ENCODE results near the gene ATL2. TPM values are rescaled to one million over a fixed set of nuclear protein-coding genes. Genes with fewer than 3 reads are reported as not detected.

ATL2 gene
- total RNA-seq, 1 experiment from 2014 or later, result 68.3 TPM

DNA sequence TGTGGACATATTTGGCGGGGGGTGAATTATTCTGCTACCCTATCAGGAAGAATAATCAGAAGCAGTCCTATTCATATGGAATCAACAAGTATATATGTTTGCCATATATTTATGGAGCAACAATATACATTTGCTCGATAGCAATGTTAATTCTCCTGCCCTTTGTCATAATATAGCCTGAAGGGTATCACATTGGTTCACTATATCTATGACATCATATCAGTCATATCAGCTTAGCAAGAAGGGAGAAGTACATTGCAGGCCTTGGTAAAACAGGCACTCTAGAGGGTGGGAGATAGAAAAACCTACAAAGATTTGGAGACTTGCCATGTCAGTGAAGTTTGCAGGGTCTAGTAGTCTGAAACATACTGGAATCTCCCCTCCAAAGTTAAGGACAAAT, 128.4 kb downstream of the ATL2 start:
- no peak for DNase-seq (ENCODE audit: low spot score)

- no peak for DNase-seq (ENCODE audit: low spot score)
Observed at GRCh38 chr2:38248255-38248654, 128.8 kb downstream of the ATL2 start.

DNA sequence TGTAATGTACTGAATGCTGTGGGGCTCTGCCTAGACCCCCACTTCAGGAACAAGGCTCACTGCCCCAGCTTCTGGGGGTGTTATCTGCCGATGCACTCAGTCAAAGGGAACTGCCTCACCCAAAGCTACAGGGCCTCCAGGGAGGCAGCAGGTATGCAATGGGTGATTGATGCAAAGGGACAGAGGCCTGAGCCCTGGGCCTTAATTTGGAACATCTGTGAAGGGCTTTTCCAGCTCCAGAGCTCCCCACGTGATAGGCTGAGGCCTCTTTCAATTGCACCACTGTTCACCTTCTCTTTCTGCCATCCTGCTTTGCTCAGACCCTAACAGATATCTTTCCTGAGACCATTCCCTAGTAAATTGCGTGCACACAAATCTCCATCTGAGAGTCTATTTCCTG, 131.0 kb downstream of the ATL2 start:
- DNase-seq (ENCODE audit: low spot score), result no peak

DNA sequence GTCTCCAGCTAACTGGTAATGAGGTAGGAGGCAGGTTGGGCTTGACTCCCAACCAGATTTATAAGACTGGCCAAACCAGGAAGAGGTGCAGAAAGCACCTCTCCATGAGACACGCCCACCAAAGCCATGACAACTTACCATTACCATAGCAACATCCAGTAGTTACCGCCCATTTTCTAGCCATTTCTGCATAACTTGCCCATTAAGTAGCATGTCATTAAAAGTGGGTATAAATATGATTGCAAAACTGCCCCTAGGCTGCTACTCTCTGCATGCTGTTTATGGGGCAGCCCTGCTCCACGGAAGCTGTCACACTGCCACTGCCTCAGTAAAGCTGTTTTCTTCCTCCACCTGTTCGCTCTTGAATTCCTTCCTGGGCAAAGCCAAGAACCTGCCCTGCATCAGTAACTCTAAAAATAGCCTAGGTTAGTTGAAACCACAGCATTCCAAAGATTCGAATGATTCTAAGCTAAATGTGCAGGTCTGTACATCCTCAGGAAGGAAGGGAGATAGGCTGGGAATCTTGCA, 131.9 kb downstream of the ATL2 start:
- no peak for DNase-seq (ENCODE audit: low spot score)

- DNase-seq (ENCODE audit: low spot score), result no peak
Observed at GRCh38 chr2:38244301-38244700, 132.8 kb downstream of the ATL2 start.

Other genes starting within 250 kb of the ATL2 start
- 32.9 and 42.3 TPM in 2 replicates for gene HNRNPLL, start 225.7 kb upstream of the ATL2 start, total RNA-seq (2014; rRNA removed; shearing (Covaris generic))

Data from H4 (cell line).